Testis (tissue), 2 donors: ENCODE results near the gene TTC7B.

ENCODE experiments used
- POLR2A ChIP-seq: fragments of 450-650 bp; IDR thresholded peaks from one replicate; pipeline ENCODE4 v1.6.1; 2017; ENCODE audit warnings: antibody characterized with exemption, mild to moderate bottlenecking, moderate library complexity
- TF ChIP-seq, protein P1 (sequence below), 3 experiments: fragments of 450-650 bp in 2 of 3; fragments of 200-600 bp in 1 of 3; sonication (generic) in 1 of 3; IDR thresholded peaks; one replicate each; pipeline ENCODE4 v1.5.1; 2016 to 2019; ENCODE audit warnings: antibody characterized with exemption in 3 of 3, mild to moderate bottlenecking in 2 of 3, moderate library complexity in 1 of 3

DNA sequence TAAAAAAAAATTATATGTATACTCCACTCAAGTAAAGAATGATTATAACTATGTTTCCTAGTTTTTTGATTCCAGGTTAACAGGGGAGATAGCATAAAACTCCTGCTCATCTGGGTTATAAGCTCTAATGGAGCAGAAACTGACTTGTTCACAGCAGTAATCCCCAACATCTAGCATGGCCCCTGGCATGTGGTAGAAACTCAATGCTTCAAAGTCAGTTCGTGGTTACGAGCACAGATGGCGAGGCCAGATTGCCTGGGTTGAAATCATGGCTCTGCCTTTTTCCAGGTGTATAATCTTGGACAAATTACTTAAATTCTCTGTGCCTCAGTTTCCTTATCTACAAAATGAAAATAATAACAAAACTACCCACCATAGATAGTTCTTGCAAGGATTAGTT, 183.8 kb downstream of the TTC7B start:
- TF ChIP-seq, protein P1, sequence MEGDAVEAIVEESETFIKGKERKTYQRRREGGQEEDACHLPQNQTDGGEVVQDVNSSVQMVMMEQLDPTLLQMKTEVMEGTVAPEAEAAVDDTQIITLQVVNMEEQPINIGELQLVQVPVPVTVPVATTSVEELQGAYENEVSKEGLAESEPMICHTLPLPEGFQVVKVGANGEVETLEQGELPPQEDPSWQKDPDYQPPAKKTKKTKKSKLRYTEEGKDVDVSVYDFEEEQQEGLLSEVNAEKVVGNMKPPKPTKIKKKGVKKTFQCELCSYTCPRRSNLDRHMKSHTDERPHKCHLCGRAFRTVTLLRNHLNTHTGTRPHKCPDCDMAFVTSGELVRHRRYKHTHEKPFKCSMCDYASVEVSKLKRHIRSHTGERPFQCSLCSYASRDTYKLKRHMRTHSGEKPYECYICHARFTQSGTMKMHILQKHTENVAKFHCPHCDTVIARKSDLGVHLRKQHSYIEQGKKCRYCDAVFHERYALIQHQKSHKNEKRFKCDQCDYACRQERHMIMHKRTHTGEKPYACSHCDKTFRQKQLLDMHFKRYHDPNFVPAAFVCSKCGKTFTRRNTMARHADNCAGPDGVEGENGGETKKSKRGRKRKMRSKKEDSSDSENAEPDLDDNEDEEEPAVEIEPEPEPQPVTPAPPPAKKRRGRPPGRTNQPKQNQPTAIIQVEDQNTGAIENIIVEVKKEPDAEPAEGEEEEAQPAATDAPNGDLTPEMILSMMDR (IDR thresholded peaks at IDR 0.05) = no peak
- TF ChIP-seq POLR2A = no peak
